GM19397 (cell line): ENCODE measurements around the gene LTBP1.
"Not testable (repeated sequence)": the region's sequence is repeated elsewhere in the genome, so short reads cannot be mapped to it uniquely, and the experiment has no call there.

ENCODE experiments used
- ATAC-seq: cut with Tn5 transposase; IDR thresholded peaks from one replicate; pipeline ENCODE4 v1.9.1; 2021; ENCODE audit warnings: mild to moderate bottlenecking, moderate library complexity; ENCODE audit not compliant: unreplicated experiment

The LTBP1 gene

GRCh38 chr2:33441235-33441810 lies 494.6 kb downstream of the LTBP1 start:
- ATAC-seq, result no peak

GRCh38 chr2:33442052-33442451 lies 495.3 kb downstream of the LTBP1 start:
- not testable (repeated sequence) for ATAC-seq

- no peak for ATAC-seq
These were observed 495.9 kb downstream of the LTBP1 start for GRCh38 chr2:33442528-33443079.

- ATAC-seq, result no peak
These were observed 496.6 kb downstream of the LTBP1 start for GRCh38 chr2:33443274-33443829.

GRCh38 chr2:33444967-33445366 lies 498.2 kb downstream of the LTBP1 start:
- no peak for ATAC-seq

- no peak for ATAC-seq
These were observed 501.6 kb downstream of the LTBP1 start for GRCh38 chr2:33448220-33448899.
